Stimulated activated CD4-positive, alpha-beta T cell treated with anti-CD3 and anti-CD28 coated beads, Interleukin-2, amount 100 ng/mL, for 4 hours (primary cell): ENCODE results near the gene GOLGA8G.
"Not testable (repeated sequence)": the region's sequence is repeated elsewhere in the genome, so short reads cannot be mapped to it uniquely, and the experiment has no call there.

Source experiments
- DNase-seq: peaks from one replicate; pipeline ENCODE4 v3.0.0-alpha.2; 2020; ENCODE audit warnings: low read depth

Gene GOLGA8G, protein sequence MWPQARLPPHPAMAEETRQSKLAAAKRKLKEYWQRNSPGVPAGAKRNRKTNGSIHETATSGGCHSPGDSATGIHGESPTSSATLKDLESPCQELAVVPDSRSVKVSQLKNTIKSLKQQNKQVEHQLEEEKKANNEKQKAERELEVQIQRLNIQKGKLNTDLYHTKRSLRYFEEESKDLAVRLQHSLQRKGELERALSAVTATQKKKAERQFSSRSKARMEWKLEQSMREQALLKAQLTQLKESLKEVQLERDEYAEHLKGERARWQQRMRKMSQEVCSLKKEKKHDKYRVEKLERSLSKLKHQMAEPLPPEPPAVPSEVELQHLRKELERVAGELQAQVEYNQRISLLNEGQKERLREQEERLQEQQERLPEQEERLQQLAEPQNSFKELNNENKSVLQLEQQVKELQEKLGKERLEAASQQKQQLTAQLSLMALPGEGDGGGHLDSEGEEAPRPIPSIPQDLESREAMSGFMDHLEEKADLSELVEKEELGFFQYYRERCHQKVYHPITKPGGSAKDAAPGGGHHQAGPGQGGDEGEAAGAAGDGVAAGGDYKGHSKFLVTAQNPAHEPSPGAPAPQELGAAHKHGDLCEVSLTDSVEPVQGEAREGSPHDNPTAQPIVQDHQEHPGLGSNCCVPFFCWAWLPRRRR

DNA sequence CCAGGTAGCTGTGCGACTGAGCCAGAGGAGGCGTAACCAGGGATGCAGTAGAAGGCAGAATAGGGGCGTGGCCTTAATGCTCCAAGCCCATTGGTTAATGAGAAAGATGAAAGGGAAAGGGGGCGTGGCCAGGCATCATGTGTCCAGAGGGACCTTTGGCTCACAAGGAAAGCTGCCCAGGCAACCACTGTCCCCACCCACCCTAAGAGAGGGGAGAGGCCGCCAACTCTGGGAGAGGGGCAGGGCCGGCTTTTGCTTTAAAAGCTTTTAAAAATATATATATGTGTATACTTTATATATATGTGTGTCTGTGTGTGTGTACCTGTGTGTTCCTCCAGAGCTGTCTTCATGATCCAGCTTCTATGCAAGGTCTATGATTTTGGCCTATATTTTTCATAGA is at the start of gene GOLGA8G:
Gene GOLGA8G, minus strand, starts transcription at position 18 of the 400 bp plus-strand sequence. CDS start 62 bp downstream, outside the sequence.
- not testable (repeated sequence) for DNase-seq

DNA sequence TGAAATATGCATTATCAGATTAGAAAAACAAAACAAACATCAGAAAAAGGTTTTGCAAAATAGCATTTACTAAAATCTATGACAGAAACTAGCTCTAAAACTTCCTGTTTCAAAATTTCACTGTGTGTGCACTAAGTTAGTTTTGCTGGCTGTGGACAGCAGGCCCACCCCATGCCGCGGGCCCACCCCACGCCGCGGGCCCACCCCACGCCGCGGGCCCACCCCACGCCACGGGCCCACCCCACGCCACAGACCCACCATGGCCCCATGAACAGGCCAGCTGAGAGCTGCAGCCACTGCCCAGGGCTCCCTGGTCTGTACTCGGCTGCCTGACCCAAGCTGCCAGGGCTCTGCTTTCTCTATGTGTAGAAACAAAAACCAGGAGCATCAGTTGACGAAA is 40.6 kb upstream of the GOLGA8G start:
- not testable (repeated sequence) for DNase-seq

- not testable (repeated sequence) for DNase-seq
Observed at GRCh38 chr15:28553268-28553667, 20.5 kb upstream of the GOLGA8G start, which contains the start of gene GOLGA6L25. Gene GOLGA6L25 (plus strand): TSS chr15:28553568. CDS start chr15:28553629, 61 bp downstream.

GRCh38 chr15:28515208-28515607 is 17.6 kb downstream of the GOLGA8G start:
- DNase-seq: not testable (repeated sequence)

DNA sequence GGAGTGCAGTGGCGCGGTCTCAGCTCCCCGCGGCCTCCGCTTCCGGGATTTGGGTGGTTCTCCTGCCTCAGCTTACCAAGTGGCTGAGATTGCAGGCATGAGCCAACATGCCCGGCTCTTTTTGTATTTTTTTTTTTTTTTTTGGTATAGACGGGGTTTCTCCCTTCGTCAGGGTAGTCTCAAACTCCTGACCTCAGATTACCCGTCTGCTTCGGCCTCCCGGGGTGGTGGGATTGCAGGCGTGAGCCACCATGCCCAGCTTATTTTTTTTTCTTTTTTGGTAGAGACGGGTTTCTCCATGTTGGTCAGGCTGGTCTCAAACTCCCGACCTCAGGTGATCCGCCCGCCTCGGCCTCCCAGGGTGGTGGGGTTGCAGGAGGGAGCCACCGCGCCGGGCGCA is 18.6 kb downstream of the GOLGA8G start:
- DNase-seq: not testable (repeated sequence)

DNA sequence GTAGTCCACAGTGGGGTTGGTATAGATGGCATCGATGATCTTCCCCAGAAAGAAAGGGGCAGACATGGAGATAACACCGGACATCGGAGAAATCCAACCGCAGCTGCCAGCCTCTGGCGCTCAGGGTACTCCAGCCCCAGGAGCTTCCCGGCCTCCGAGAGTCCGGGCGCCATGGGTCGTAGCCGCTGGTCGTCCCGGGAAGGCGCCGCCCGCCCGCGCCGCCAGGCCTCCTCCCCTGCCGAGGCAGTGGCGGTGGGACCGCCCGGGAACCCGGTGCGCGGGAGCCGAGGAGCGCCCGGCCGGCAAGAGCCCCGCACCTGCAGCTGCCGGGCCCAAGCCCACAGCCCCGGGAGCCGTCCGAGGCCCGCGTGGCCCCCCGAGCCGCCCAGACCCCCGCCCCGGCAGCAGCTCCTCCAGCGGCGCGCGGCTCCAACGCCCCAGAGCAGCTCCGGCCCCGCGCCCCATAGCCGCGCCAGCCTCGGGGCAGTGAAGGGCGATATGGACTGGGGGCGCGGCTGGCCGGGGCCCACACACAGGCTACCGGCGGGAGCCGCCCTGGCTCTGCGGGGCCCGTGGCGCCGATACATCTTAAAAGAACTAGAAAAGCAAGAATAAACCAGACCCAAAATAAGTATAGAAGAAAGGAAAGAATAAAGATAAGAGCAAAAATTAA is 24.4 kb downstream of the GOLGA8G start:
- DNase-seq: not testable (repeated sequence)

DNA sequence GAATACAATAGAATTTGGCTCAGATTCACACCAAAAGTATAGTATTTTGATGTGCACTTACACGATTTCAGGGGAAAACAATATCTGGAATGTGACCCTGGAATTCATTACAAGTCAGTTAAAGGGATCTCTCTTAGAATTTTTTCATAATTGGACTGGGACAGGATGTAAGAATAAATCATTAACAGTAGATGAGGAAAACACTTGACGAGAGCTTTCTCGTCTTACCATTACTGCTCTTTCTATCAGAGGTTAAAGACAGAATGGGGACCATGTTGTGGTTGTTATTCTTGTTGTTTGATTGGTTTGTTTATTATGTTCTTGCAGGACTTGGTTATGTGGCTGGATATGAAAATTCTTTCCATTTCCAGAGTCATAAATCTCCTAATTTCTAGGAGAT is 51.4 kb downstream of the GOLGA8G start:
- not testable (repeated sequence) for DNase-seq
